ENCODE measurements around the gene PRPF39.

GRCh38 chr14:45133683-45134050, 49.8 kb downstream of the PRPF39 start:
- TF ChIP-seq CTCF (IDR thresholded peaks at IDR 0.05; ENCODE audit: low read depth, low read length, missing input control) = no peak
- TF ChIP-seq YY1 (IDR thresholded peaks at IDR 0.05) = no peak
- TF ChIP-seq ZBTB33 (IDR thresholded peaks at IDR 0.05) = no peak
- no peak for TF ChIP-seq RXRA (IDR thresholded peaks at IDR 0.05)
- no peak for TF ChIP-seq GABPA (IDR thresholded peaks at IDR 0.05 in 1 of 2, conservative IDR thresholded peaks at IDR 0.05 in 1 of 2)
- TF ChIP-seq ATF3 (IDR thresholded peaks at IDR 0.05) = no peak
- TF ChIP-seq EGR1 (IDR thresholded peaks at IDR 0.05; ENCODE audit: low read depth in 2 of 2) = no peak

All from liver (tissue), 3 donors.